Activated T-helper 2 cell treated with anti-CD3 and anti-CD28 coated beads, Interferon-gamma antibody, Interleukin-2, Interleukin-4, amounts not matched to agents 10 μg/mL and 5 μg/mL and 100 μg/mL, durations not matched to agents 14 hours and 24 hours and 36 hours (primary cell): ENCODE measurements around the gene PANK1. TPM values are rescaled to one million over a fixed set of nuclear protein-coding genes. Genes with fewer than 3 reads are reported as not detected.

ENCODE experiments used
- DNase-seq: peaks from one replicate; pipeline ENCODE4 v3.0.0; 2021; ENCODE audit warnings: low spot score
- H3K27ac Mint-ChIP-seq: one replicate; pipeline ENCODE4 v1.8.0; 2021; ENCODE audit warnings: mixed read lengths
- H3K27me3 Mint-ChIP-seq: one replicate; pipeline ENCODE4 v1.8.0; 2021; ENCODE audit warnings: low read depth, mixed read lengths
- H3K36me3 Mint-ChIP-seq: one replicate; pipeline ENCODE4 v1.8.0; 2021; ENCODE audit warnings: low read depth, mixed read lengths
- H3K4me1 Mint-ChIP-seq: one replicate; pipeline ENCODE4 v1.8.0; 2021; ENCODE audit warnings: low read depth, mixed read lengths
- H3K4me3 Mint-ChIP-seq: one replicate; pipeline ENCODE4 v1.8.0; 2021; ENCODE audit warnings: low read depth, mild to moderate bottlenecking, moderate library complexity, mixed read lengths
- H3K9me3 Mint-ChIP-seq: one replicate; pipeline ENCODE4 v1.8.0; 2021; ENCODE audit warnings: mixed read lengths
- intact Hi-C: fragments of 100-400 bp; cut with micrococcal nuclease; formaldehyde crosslinking; loops from one replicate; pipeline ENCODE4 v1.15.1; 2023
- total RNA-seq: library from RNA; stranded (reverse); gene quantifications from 2 replicates; pipeline ENCODE4 v1.2.3, GENCODE V29; 2022

Gene PANK1
- total RNA-seq, result 5.7 and 9.2 TPM in 2 replicates

DNA sequence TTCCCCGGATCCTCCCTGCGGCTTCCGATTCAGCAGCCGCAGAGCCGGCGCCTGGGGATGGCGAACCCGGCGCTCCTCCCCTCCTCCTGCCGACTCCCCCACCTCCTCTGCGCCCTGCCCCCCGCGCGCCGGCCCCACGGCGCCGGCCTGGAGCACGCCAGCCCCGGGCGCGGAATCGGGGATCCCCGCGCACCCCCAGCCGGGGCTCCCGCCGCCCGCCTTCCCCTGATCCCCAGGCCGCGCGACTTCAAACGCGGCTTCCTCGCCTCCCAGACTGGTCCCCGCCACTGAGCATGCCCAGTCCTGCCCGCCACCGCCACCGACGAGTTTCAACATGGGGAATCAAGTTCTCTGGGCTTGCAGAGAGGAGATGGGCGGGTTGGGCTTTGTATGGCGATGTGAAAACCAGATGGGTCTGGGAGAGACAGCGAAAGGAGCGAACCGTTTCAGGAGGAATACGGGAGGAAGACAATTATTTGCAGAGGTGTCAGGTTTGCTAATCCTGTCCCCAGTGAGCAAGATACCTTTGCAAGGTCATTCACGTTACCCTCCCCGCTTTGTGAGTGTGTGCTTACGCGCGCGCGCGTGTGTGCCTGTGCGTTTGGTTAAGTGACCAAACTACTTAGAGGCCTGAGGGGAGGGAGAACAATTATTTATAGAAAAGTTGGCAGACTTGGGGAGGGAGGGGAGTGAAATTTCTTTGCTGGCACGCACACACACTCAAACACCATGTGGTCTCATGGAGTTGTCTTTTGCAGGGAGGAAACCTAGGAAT, at the start of gene PANK1:
Gene PANK1 (minus strand): TSS at position 276 of the 775 bp plus-strand sequence. CDS start 351 bp downstream, outside the sequence.
- H3K4me1 Mint-ChIP-seq, result peaks cover 12% of the 10 kb centered on the region
- DNase-seq, result peak; percentile 72
- peak within 1 kb of the TSS; percentile 88 for H3K27ac Mint-ChIP-seq
- H3K36me3 Mint-ChIP-seq, result no peaks in the 10 kb centered on the region
- no peaks in the 10 kb centered on the region for H3K9me3 Mint-ChIP-seq
- intact Hi-C loops, result loop anchor here (1.0 to 2.0 kb wide), 2 partner anchors 56 to 230 kb away; partner anchors contain the start of genes IFIT5 and KIF20B
- peak within 1 kb of the TSS; percentile 91 for H3K4me3 Mint-ChIP-seq
- H3K27me3 Mint-ChIP-seq, result peaks cover 19% of the 10 kb centered on the region

DNA sequence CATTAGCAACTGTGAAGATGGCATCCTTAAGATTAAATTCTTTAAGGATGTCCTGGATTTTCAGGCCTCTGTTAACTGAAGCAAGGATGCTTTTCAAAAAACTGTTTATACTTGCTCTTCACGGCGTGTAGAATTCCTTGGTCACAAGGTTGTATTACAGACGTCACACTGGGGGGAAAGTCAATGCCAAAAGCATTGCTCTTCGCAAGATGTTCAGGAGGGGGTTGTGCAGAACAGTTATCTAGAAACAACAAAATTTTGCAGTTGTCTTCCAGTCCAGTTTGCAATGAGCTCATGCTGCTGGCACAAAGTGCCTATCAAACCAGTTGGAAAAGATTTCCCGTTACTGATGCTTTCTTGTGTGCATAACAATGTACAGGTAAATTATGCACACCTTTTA, 48.1 kb upstream of the PANK1 start:
- intact Hi-C loops, result no loop called here
- no peak for DNase-seq
- H3K36me3 Mint-ChIP-seq, result peaks cover 2% of the 10 kb centered on the region
- H3K27me3 Mint-ChIP-seq, result peaks cover 2% of the 10 kb centered on the region
- peaks cover 5% of the 10 kb centered on the region for H3K4me1 Mint-ChIP-seq
- H3K9me3 Mint-ChIP-seq, result no peaks in the 10 kb centered on the region
- H3K27ac Mint-ChIP-seq, result no peak overlapping the region
- no peak overlapping the region for H3K4me3 Mint-ChIP-seq

DNA sequence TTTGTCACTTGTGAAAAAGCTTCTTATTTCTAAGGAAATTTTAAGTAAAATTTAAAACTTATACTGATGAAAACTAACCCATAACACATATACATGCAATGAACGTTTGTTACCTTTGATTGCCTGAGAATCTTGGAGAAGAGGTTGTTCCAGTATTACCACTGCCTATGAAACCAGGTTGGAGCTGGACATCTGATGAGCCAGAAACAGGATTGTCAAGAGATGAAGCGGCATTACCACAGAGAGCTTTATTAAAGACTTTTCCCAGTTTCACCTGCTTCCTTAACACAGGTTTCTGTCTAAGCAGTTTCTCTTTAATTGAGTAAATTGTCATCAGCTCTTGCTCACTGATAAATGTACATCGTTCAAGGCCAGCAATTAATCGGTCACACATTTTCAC, 47.4 kb upstream of the PANK1 start:
- Mint-ChIP-seq H3K27ac (no peak overlapping the region), H3K27me3 (peaks cover 4% of the 10 kb centered on the region), H3K4me3 (no peak overlapping the region), H3K36me3 (peaks cover 2% of the 10 kb centered on the region), H3K4me1 (no peaks in the 10 kb centered on the region), H3K9me3 (no peaks in the 10 kb centered on the region)
- intact Hi-C loops, result no loop called here
- DNase-seq, result no peak

DNA sequence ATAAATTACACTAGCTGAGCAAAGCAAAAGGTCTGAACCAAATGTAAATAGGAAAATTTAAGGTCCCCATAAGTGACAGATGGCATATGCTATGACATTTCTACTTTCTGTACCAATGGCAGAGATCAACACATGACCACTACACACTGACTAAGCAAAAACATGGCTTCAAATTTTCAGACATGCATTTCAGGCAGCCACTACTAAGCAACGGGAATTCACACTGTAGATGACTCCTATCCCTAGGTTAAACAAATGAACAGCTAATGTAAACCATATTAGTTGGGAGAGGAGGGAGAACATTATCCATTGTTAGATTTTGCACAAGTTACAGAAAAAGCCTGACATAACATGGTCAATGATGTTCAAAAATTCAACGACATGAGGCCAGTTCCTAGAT, 45.0 kb upstream of the PANK1 start:
- H3K9me3 Mint-ChIP-seq, result no peaks in the 10 kb centered on the region
- no peak for DNase-seq
- intact Hi-C loops, result no loop called here
- H3K4me3 Mint-ChIP-seq, result no peak overlapping the region
- H3K27me3 Mint-ChIP-seq, result peaks cover 10% of the 10 kb centered on the region
- no peaks in the 10 kb centered on the region for H3K36me3 Mint-ChIP-seq
- no peaks in the 10 kb centered on the region for H3K4me1 Mint-ChIP-seq
- no peak overlapping the region for H3K27ac Mint-ChIP-seq

DNA sequence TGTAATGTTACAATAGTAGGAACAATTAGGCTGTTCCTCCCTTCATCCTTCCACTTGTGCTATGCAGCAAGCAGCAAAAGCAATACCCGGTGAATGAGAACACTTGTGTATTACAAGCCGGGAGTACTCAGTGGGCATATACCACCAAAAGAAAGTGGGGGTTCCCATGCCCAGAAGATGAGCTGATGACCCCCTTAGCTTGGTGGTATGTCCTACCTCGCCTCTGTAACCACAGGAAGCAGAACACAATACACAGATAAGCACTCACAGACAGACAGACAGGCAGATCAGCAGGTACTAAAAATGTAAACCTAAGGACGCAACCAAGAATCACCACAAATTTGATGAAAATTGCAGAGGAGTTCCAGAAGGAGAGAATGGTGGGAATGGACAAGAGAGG, 40.9 kb upstream of the PANK1 start:
- Mint-ChIP-seq H3K9me3 (no peaks in the 10 kb centered on the region), H3K36me3 (no peaks in the 10 kb centered on the region), H3K4me3 (no peak overlapping the region), H3K27me3 (peaks cover 23% of the 10 kb centered on the region), H3K27ac (no peak overlapping the region), H3K4me1 (no peaks in the 10 kb centered on the region)
- no peak for DNase-seq
- intact Hi-C loops, result no loop called here

DNA sequence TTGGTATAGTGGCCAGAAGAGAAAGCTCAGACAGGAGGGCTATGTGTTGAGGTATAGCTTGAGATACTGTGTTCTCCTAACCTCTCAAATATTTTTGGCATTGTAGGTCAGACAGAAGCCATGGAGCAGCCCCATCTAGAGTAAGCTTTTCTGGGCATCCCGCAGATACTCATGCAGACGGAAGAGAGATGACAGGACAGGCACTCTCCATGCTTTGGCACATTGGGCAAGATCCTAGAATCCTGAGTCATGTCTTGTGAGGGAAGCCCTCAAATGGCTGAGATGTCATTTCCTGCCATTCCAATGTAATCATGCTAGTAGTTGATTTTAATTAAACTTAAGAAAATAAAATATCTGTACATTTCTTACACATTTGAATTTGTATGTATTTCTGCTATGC, 39.6 kb upstream of the PANK1 start:
- H3K27me3 Mint-ChIP-seq, result peaks cover 29% of the 10 kb centered on the region

DNA sequence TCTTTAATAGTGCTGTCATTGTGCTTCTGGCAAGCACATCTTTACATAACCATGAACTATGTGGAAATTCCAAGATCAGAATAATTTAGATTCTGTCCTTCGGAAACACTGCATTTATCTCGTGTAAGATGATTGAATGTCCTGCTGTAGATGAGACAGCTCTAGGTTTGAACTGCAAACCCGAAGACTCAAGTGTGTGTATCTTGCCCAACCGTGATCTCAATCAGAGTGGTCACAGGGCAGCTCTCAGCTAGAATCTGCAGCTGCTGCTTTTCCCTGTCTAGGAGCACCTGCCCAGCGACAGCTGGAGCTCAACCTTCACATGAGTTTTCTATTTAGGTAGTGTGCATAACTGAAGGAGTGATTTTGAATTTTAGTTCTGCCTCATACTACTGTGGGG, 38.8 kb upstream of the PANK1 start:
- DNase-seq, result no peak

More for the DNA sequence above, 39.6 kb upstream of the PANK1 start:
- H3K4me1 Mint-ChIP-seq, result no peaks in the 10 kb centered on the region
- intact Hi-C loops, result no loop called here
- H3K9me3 Mint-ChIP-seq, result no peaks in the 10 kb centered on the region
- no peak overlapping the region for H3K27ac Mint-ChIP-seq
- H3K36me3 Mint-ChIP-seq, result no peaks in the 10 kb centered on the region
- H3K4me3 Mint-ChIP-seq, result no peak overlapping the region
- DNase-seq, result no peak

DNA sequence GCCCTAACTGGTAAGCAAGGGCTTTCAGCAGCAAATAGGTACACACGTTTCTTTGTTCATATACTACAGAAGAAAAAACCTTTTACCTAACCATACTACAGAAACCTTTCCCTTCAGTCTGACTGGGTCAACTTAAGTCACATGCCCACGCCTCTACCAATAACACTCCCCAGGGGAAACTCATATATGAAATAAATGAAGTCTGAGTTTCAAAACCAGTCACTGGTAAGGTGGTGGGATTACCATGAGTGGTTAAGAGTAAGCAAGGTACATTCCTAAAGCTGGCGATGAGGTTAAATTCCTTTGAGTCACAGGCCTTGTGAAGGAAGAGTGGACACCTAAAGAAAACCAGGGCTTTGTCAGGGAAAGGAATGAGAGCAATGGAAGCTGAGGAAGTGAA, 34.9 kb upstream of the PANK1 start:
- Mint-ChIP-seq H3K36me3 (no peaks in the 10 kb centered on the region), H3K27ac (no peak overlapping the region), H3K4me3 (no peak overlapping the region), H3K27me3 (peaks cover 33% of the 10 kb centered on the region), H3K9me3 (no peaks in the 10 kb centered on the region), H3K4me1 (no peaks in the 10 kb centered on the region)
- no peak for DNase-seq
- intact Hi-C loops, result no loop called here

More for the DNA sequence above, 38.8 kb upstream of the PANK1 start:
- H3K27ac Mint-ChIP-seq, result no peak overlapping the region
- H3K27me3 Mint-ChIP-seq, result peaks cover 29% of the 10 kb centered on the region
- no peaks in the 10 kb centered on the region for H3K36me3 Mint-ChIP-seq
- H3K9me3 Mint-ChIP-seq, result no peaks in the 10 kb centered on the region
- no peaks in the 10 kb centered on the region for H3K4me1 Mint-ChIP-seq
- no peak overlapping the region for H3K4me3 Mint-ChIP-seq
- intact Hi-C loops, result no loop called here

DNA sequence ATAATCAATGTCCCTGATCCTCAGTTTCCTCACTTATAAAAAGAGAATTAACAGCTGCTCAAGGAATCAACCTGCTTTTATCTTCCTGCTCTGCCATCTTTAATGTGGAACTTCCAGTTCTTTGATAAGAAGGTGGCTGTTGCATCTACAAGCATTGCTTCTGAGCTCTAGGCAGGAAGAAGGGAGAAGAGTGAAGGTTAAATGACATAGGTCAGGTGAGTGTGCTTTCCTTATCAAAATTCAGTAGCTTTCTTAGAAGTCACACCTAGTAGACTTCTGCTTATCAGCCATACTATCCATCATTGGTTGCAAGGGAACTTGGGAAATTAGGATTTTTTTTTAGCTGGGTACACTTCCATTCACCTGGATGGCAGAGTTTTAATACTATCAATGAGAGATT, 32.3 kb upstream of the PANK1 start:
- Mint-ChIP-seq H3K4me1 (no peaks in the 10 kb centered on the region), H3K36me3 (no peaks in the 10 kb centered on the region), H3K27me3 (peaks cover 28% of the 10 kb centered on the region), H3K9me3 (no peaks in the 10 kb centered on the region), H3K4me3 (no peak overlapping the region), H3K27ac (no peak overlapping the region)
- DNase-seq, result no peak
- intact Hi-C loops, result no loop called here

DNA sequence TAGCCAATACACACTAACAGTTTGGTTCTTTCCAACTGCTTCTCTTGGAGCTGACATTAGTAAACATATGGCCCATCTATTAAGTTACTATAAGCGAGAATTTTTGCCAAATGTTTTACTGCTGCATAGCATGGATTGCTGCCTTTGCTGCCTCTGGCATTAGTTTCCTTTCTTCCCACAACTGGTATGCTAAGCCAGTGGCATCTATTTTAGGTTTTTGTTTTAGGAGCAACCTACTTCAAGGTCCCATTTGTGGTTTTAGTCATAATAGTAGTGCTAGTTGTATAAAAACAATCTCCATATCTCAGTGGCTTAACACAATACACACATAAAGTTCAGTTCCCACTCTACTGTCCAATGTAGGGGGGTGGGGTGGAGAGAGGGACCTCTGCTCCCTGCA, 25.9 kb upstream of the PANK1 start:
- DNase-seq, result no peak
- intact Hi-C loops, result no loop called here
- Mint-ChIP-seq H3K4me3 (no peak overlapping the region), H3K27ac (no peak overlapping the region), H3K36me3 (no peaks in the 10 kb centered on the region), H3K27me3 (peaks cover 31% of the 10 kb centered on the region), H3K9me3 (no peaks in the 10 kb centered on the region), H3K4me1 (no peaks in the 10 kb centered on the region)

DNA sequence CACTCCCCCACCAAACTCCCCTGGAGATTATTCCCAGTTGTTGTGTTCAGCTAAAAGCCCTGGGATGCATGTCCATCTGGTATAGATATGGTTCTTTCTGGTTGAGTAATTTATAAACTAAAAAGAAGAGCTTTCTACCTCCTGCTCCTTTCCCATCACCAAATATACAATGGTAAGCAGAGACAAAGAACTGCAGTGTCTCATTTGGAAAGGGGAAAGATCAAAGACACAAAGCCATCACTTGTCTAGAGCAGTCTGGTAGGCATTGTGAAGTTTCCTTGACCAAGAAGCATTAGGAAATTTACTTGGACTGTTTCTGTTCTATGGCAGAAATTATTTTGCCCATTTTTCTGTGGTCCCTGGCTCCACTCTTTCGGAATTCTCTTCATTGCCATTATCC, 24.9 kb upstream of the PANK1 start:
- Mint-ChIP-seq H3K9me3 (no peaks in the 10 kb centered on the region), H3K4me1 (no peaks in the 10 kb centered on the region), H3K4me3 (no peak overlapping the region), H3K27me3 (peaks cover 32% of the 10 kb centered on the region), H3K36me3 (no peaks in the 10 kb centered on the region), H3K27ac (no peak overlapping the region)
- intact Hi-C loops, result no loop called here
- no peak for DNase-seq

DNA sequence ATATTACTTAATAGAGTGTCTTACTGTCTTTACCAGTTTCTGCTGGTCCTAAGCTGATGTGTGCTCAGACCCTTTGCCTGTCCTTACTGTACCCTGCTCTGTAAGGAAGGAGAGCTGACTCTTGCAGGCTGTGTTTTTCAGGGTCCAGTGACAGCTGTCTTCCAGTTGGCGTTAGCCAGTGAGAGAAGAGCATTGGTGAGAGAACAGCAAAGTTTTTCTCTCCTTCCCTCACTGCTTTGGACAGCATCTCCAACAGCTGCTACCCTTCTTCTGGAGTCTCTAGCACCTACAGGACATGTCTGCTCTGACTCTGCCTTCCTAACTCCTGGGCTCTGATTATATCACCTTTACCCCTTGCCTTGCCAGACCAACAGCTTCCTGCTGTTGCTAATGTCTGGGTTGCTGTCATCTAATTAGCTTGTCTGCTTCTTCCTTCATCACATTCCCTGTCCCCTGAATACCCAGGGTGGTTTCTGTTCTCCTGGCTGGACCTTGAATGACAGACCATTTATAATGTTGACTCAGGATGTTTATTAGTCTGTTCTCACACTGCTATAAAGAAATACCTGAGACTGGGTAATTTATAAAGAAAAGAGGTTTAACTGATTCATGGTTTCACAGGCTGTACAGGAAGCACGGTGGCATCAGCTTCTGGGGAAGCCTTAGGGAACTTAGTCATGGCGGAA, 23.5 kb upstream of the PANK1 start:
- intact Hi-C loops, result no loop called here
- Mint-ChIP-seq H3K4me3 (no peak overlapping the region), H3K9me3 (no peaks in the 10 kb centered on the region), H3K4me1 (no peaks in the 10 kb centered on the region), H3K36me3 (no peaks in the 10 kb centered on the region), H3K27ac (no peak overlapping the region), H3K27me3 (peaks cover 30% of the 10 kb centered on the region)
- no peak for DNase-seq

DNA sequence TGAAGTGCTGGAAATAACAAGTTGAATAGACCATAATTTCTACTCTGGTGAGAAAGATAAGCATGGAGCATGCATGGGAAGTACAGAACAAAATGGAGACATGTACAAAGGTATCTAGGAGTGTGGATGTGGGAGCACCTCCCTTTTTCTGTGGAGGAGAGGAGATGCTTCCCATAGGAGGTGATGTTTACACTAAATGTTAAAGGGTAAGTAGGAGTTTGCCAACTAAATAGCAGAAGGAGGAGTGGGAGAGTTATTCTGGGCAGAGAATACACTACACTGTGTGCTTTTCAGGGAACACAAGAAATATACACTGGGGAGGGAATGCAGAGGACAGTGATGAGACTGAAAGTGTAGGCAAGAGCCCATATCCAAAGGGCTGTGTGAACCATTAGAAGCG, 21.1 kb upstream of the PANK1 start:
- H3K36me3 Mint-ChIP-seq, result no peaks in the 10 kb centered on the region
- peaks cover 28% of the 10 kb centered on the region for H3K27me3 Mint-ChIP-seq
- intact Hi-C loops, result no loop called here

More for the DNA sequence above, 21.1 kb upstream of the PANK1 start:
- Mint-ChIP-seq H3K27ac (no peak overlapping the region), H3K4me1 (no peaks in the 10 kb centered on the region), H3K4me3 (no peak overlapping the region), H3K9me3 (no peaks in the 10 kb centered on the region)
- no peak for DNase-seq
